Measurements from ENCODE around the gene ATP2A1.

ATP2A1 gene

DNA sequence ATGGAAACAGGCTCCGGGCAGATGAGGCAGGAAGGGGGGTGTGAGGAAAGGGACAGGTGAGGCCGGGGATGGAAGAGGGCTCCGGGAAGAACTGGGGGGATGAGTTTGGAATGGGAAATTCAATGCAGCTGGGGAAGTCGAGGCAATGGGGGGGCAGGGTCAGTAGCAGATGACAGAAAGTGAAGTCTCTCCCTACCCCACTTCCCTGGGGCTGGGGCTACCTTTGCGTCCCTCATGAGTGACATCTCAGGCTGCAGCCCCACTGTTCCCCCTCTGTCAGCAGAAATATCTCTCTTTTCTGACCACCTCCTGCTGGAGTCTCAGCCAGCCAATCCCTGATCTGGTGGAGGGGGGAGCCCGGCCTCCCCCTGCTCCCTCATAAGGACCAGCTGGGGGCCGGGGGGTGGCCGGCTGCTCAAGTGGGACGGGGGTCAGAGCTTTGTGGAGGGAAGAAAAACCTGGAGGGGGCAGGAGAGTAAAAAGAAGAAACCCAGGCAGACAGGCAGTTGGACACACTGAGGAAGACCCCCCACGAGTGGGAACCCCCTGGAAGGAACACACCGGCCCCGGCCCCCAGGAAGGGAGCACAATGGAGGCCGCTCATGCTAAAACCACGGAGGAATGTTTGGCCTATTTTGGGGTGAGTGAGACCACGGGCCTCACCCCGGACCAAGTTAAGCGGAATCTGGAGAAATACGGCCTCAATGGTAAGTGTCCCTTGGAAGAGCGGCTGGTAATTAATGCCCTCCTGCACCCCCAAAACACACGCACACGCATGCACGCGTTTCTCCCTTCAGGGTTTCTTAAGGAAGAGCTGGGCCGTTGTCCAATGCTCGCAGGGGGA, at the start of gene ATP2A1:
ATP2A1 (plus strand) TSS at position 406 of the 844 bp plus-strand sequence; CDS start at position 590, 184 bp downstream.
- Histone ChIP-seq H3K4me3 (ENCODE audit: low read depth, low read length) (peak within 1 kb of the TSS; percentile 66), H3K27me3 (ENCODE audit: control insufficient read depth, insufficient read depth, low read length) (no peaks in the 10 kb centered on the region), H3K36me3 (ENCODE audit: control insufficient read depth, insufficient read depth, low read length) (no peaks in the 10 kb centered on the region), H3K4me1 (peaks cover 3% of the 10 kb centered on the region), H3K79me2 (no peaks in the 10 kb centered on the region), H3K4me2 (ENCODE audit: low read length) (peak within 1 kb of the TSS; percentile 99), H3K9me3 (ENCODE audit: control insufficient read depth, low read length) (no peaks in the 10 kb centered on the region), H3K27ac (no peak within 1 kb of the TSS), H2AFZ (peak within 1 kb of the TSS; percentile 90), H3K9ac (no peak within 1 kb of the TSS)
- TF ChIP-seq, protein P1, sequence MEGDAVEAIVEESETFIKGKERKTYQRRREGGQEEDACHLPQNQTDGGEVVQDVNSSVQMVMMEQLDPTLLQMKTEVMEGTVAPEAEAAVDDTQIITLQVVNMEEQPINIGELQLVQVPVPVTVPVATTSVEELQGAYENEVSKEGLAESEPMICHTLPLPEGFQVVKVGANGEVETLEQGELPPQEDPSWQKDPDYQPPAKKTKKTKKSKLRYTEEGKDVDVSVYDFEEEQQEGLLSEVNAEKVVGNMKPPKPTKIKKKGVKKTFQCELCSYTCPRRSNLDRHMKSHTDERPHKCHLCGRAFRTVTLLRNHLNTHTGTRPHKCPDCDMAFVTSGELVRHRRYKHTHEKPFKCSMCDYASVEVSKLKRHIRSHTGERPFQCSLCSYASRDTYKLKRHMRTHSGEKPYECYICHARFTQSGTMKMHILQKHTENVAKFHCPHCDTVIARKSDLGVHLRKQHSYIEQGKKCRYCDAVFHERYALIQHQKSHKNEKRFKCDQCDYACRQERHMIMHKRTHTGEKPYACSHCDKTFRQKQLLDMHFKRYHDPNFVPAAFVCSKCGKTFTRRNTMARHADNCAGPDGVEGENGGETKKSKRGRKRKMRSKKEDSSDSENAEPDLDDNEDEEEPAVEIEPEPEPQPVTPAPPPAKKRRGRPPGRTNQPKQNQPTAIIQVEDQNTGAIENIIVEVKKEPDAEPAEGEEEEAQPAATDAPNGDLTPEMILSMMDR (IDR thresholded peaks at IDR 0.05), result no peak

DNA sequence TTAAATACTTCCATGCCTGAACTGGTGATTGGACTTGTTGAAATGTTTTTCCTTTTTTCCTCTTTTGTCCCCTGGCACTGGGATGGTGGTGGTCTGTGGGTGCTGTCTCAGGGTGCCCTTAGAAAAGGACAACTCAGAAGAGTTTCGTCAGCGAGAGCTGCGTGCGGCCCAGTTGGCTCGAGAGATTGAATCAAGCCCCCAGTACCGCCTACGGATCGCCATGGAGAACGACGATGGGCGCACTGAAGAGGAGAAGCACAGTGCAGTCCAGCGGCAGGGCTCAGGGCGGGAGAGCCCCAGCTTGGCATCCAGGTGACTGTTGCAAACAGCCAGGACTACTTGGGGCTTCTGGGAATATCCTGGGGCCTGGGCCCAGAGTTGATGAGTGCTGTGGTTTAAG, 48.5 kb upstream of the ATP2A1 start:
- Histone ChIP-seq H2AFZ (no peak overlapping the region), H3K4me2 (ENCODE audit: low read length) (no peak overlapping the region), H3K79me2 (peaks cover 39% of the 10 kb centered on the region), H3K4me3 (ENCODE audit: low read depth, low read length) (no peak overlapping the region), H3K4me1 (peaks cover 6% of the 10 kb centered on the region), H3K36me3 (ENCODE audit: control insufficient read depth, insufficient read depth, low read length) (no peaks in the 10 kb centered on the region), H3K27ac (no peak overlapping the region), H3K27me3 (ENCODE audit: control insufficient read depth, insufficient read depth, low read length) (no peaks in the 10 kb centered on the region), H3K9me3 (ENCODE audit: control insufficient read depth, low read length) (no peaks in the 10 kb centered on the region), H3K9ac (no peak overlapping the region)
- TF ChIP-seq, protein P1 (IDR thresholded peaks at IDR 0.05), result no peak

DNA sequence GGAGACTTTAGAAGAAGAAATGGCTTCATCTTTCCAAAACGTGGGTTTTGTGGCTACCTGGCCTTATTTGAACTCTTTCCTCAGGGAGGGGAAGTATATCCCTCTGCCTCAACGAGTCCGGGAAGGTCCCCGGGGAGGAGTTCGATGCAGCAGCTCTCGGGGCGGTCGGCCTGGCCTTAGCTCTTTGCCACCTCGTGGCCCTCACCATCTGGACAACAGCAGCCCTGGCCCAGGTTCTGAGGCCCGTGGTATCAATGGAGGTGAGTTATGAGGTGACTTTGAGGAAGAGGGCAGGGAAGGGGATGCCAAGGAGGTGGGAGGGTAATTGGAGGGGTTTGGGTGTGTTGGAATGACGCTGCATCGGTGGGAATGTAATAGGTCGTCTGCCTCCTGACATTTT, 47.8 kb upstream of the ATP2A1 start:
- Histone ChIP-seq H3K79me2 (peaks cover 33% of the 10 kb centered on the region), H3K27ac (no peak overlapping the region), H2AFZ (no peak overlapping the region), H3K4me1 (no peaks in the 10 kb centered on the region), H3K4me2 (ENCODE audit: low read length) (no peak overlapping the region), H3K4me3 (ENCODE audit: low read depth, low read length) (no peak overlapping the region), H3K27me3 (ENCODE audit: control insufficient read depth, insufficient read depth, low read length) (no peaks in the 10 kb centered on the region), H3K36me3 (ENCODE audit: control insufficient read depth, insufficient read depth, low read length) (no peaks in the 10 kb centered on the region), H3K9me3 (ENCODE audit: control insufficient read depth, low read length) (no peaks in the 10 kb centered on the region), H3K9ac (no peak overlapping the region)
- TF ChIP-seq, protein P1 (IDR thresholded peaks at IDR 0.05), result no peak

DNA sequence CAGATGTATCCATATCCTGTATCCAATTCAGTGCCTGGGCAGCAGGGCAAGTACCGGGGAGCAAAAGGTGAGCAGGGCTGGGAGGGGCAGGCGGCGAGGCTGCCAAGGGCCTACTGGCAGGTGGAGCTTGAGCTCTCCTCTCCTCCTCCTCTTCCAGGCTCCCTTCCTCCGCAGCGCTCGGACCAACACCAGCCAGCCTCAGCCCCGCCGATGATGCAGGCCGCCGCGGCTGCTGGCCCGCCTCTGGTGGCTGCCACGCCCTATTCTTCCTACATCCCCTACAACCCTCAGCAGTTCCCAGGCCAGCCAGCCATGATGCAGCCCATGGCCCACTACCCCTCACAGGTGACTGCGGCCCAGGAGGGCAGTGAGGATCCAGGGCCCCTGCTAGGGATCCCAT, 43.9 kb upstream of the ATP2A1 start:
- no peak overlapping the region for H3K27ac ChIP-seq
- H3K9ac ChIP-seq, result no peak overlapping the region
- H2AFZ ChIP-seq, result no peak overlapping the region
- no peaks in the 10 kb centered on the region for H3K27me3 ChIP-seq (ENCODE audit: control insufficient read depth, insufficient read depth, low read length)
- H3K4me1 ChIP-seq, result no peaks in the 10 kb centered on the region
- peaks cover 6% of the 10 kb centered on the region for H3K79me2 ChIP-seq
- TF ChIP-seq, protein P1 (IDR thresholded peaks at IDR 0.05), result no peak
- H3K36me3 ChIP-seq (ENCODE audit: control insufficient read depth, insufficient read depth, low read length), result no peaks in the 10 kb centered on the region
- H3K4me3 ChIP-seq (ENCODE audit: low read depth, low read length), result no peak overlapping the region
- no peaks in the 10 kb centered on the region for H3K9me3 ChIP-seq (ENCODE audit: control insufficient read depth, low read length)
- no peak overlapping the region for H3K4me2 ChIP-seq (ENCODE audit: low read length)
